Neural cell (in vitro differentiated cells): ENCODE data around the gene PDCD7. TPM values are rescaled to one million over a fixed set of nuclear protein-coding genes. Genes with fewer than 3 reads are reported as not detected.

Experiments used
- H2AFZ ChIP-seq: fragments of 200-600, 300-800 bp; sonication (generic), shearing (Covaris generic); 2 replicates; pipeline ENCODE4 v1.6.0; 2014; ENCODE audit warnings: low read depth, mild to moderate bottlenecking, antibody characterized with exemption, low read length, moderate library complexity
- H3F3A ChIP-seq: fragments of 200-600 bp; shearing (Covaris generic); 2 replicates; pipeline ENCODE4 v1.6.1; 2016; ENCODE audit warnings: mild to moderate bottlenecking, moderate library complexity, mixed read lengths, antibody characterized with exemption, low read length; ENCODE audit not compliant: insufficient read depth, poor library complexity, severe bottlenecking
- H3K27ac ChIP-seq: fragments of 200-600, 300-800 bp; sonication (generic), shearing (Covaris generic); 2 replicates; pipeline ENCODE4 v1.5.1; 2014; ENCODE audit warnings: mild to moderate bottlenecking, low read length, moderate library complexity
- H3K27me3 ChIP-seq: fragments of 300-800, 200-600 bp; sonication (generic), shearing (Covaris generic); 2 replicates; pipeline ENCODE4 v1.6.0; 2014; ENCODE audit warnings: mild to moderate bottlenecking, low read depth, low read length, moderate library complexity; ENCODE audit not compliant: insufficient read depth
- H3K36me3 ChIP-seq: fragments of 300-800, 200-600 bp; sonication (generic), shearing (Covaris generic); 2 replicates; pipeline ENCODE4 v1.5.1; 2014; ENCODE audit warnings: mild to moderate bottlenecking, antibody characterized with exemption, low read length, moderate library complexity; ENCODE audit not compliant: insufficient read depth
- H3K4me2 ChIP-seq: fragments of 300-800, 200-600 bp; sonication (generic), shearing (Covaris generic); 2 replicates; pipeline ENCODE4 v1.6.0; 2014; ENCODE audit warnings: mild to moderate bottlenecking, low read length
- H3K4me3 ChIP-seq: fragments of 300-800, 200-600 bp; sonication (generic), shearing (Covaris generic); 2 replicates; pipeline ENCODE4 v1.5.1; 2014; ENCODE audit warnings: mild to moderate bottlenecking, low read length, moderate library complexity
- H3K79me2 ChIP-seq: fragments of 200-600 bp; shearing (Covaris generic); replicated peaks from 2 replicates; pipeline ENCODE4 v1.6.0; 2014; ENCODE audit warnings: mild to moderate bottlenecking, low read length, moderate library complexity; ENCODE audit not compliant: insufficient read depth
- H3K9ac ChIP-seq: fragments of 300-800, 200-600 bp; sonication (generic), shearing (Covaris generic); 2 replicates; pipeline ENCODE4 v1.6.1; 2016; ENCODE audit warnings: mild to moderate bottlenecking, low read length, mixed read lengths
- H3K9me2 ChIP-seq: fragments of 200-600 bp; shearing (Covaris generic); 2 replicates; pipeline ENCODE4 v1.6.1; 2016; ENCODE audit warnings: mild to moderate bottlenecking, low read length, mixed read lengths; ENCODE audit not compliant: insufficient read depth
- H3K9me3 ChIP-seq: fragments of 200-600, 300-800 bp; sonication (generic), shearing (Covaris generic); 2 replicates; pipeline ENCODE4 v1.6.1; 2016; ENCODE audit warnings: mild to moderate bottlenecking, mixed run types, low read length, moderate library complexity, mixed read lengths
- H4K20me1 ChIP-seq: fragments of 200-600 bp; shearing (Covaris generic); 2 replicates; pipeline ENCODE4 v1.6.1; 2016; ENCODE audit warnings: mild to moderate bottlenecking, mixed run types; ENCODE audit not compliant: insufficient read depth
- CTCF ChIP-seq: fragments of 450-650 bp; IDR thresholded peaks from 2 replicates; pipeline ENCODE4 v1.5.1; 2014; ENCODE audit warnings: antibody characterized with exemption, mild to moderate bottlenecking, moderate library complexity; ENCODE audit not compliant: poor library complexity, severe bottlenecking
- EP300 ChIP-seq: fragments of 450-650 bp; conservative IDR thresholded peaks from 2 replicates; pipeline ENCODE4 v1.6.1; 2014; ENCODE audit warnings: antibody characterized with exemption, mild to moderate bottlenecking, moderate library complexity; ENCODE audit not compliant: poor library complexity, severe bottlenecking
- EZH2 ChIP-seq: fragments of 200-600, 300-800 bp; shearing (Covaris generic), sonication (generic); IDR thresholded peaks from 2 replicates; pipeline ENCODE4 v1.6.1; 2014; ENCODE audit warnings: antibody characterized with exemption, low read length, borderline replicate concordance, mild to moderate bottlenecking; ENCODE audit not compliant: insufficient read depth, poor library complexity, severe bottlenecking
- MXI1 ChIP-seq: fragments of 450-650 bp; conservative IDR thresholded peaks from 2 replicates; pipeline ENCODE4 v1.6.1; 2014; ENCODE audit warnings: antibody characterized with exemption, mild to moderate bottlenecking; ENCODE audit not compliant: poor library complexity, severe bottlenecking
- POLR2AphosphoS5 ChIP-seq: IDR thresholded peaks from 2 replicates; pipeline ENCODE4 v1.6.1; 2012
- RAD21 ChIP-seq: fragments of 450-650 bp; conservative IDR thresholded peaks from 2 replicates; pipeline ENCODE4 v1.6.1; 2014; ENCODE audit warnings: antibody characterized with exemption, mild to moderate bottlenecking, moderate library complexity
- REST ChIP-seq: IDR thresholded peaks from 2 replicates; pipeline ENCODE4 v1.6.1; 2012; ENCODE audit warnings: borderline replicate concordance
- SMC3 ChIP-seq: fragments of 450-650 bp; conservative IDR thresholded peaks from 2 replicates; pipeline ENCODE4 v1.6.1; 2014; ENCODE audit warnings: antibody characterized with exemption, mild to moderate bottlenecking, moderate library complexity; ENCODE audit not compliant: poor library complexity
- TAF1 ChIP-seq: IDR thresholded peaks from 2 replicates; pipeline ENCODE4 v1.6.1; 2012; ENCODE audit warnings: low read depth
- polyA plus RNA-seq: library from polyadenylated mRNA; depleted of rRNA; stranded (reverse); fragments of >200 nt; gene quantifications from 2 replicates; pipeline ENCODE4 v1.2.3, GENCODE V29; 2014

Gene PDCD7
- polyA plus RNA-seq, 1 donor from 2014 or later, result 46.8 TPM

GRCh38 chr15:65102912-65103311, 30.7 kb downstream of the PDCD7 start:
- Histone ChIP-seq H3F3A (no peaks in the 10 kb centered on the region), H3K79me2 (no peaks in the 10 kb centered on the region), H2AFZ (no peak overlapping the region), H3K27ac (no peak overlapping the region), H3K9me2 (no peaks in the 10 kb centered on the region), H3K36me3 (no peaks in the 10 kb centered on the region), H4K20me1 (no peaks in the 10 kb centered on the region), H3K27me3 (peaks cover 14% of the 10 kb centered on the region), H3K4me3 (no peak overlapping the region), H3K4me2 (no peak overlapping the region), H3K9me3 (no peaks in the 10 kb centered on the region), H3K9ac (no peak overlapping the region)
- no peak for TF ChIP-seq EP300
- TF ChIP-seq CTCF, result no peak
- no peak for TF ChIP-seq EZH2
- no peak for TF ChIP-seq SMC3
- TF ChIP-seq TAF1, result no peak
- no peak for TF ChIP-seq RAD21
- no peak for TF ChIP-seq POLR2AphosphoS5
- no peak for TF ChIP-seq MXI1
- no peak for TF ChIP-seq REST

- Histone ChIP-seq H3F3A (no peaks in the 10 kb centered on the region), H3K9me3 (no peaks in the 10 kb centered on the region), H3K4me2 (no peak overlapping the region), H4K20me1 (no peaks in the 10 kb centered on the region), H3K9me2 (no peaks in the 10 kb centered on the region), H2AFZ (no peak overlapping the region), H3K4me3 (no peak overlapping the region), H3K27ac (no peak overlapping the region), H3K79me2 (no peaks in the 10 kb centered on the region), H3K27me3 (peaks cover 14% of the 10 kb centered on the region), H3K36me3 (no peaks in the 10 kb centered on the region), H3K9ac (no peak overlapping the region)
- peak; percentile 8 for TF ChIP-seq CTCF
- no peak for TF ChIP-seq POLR2AphosphoS5
- no peak for TF ChIP-seq TAF1
These were observed 31.5 kb downstream of the PDCD7 start for GRCh38 chr15:65101891-65102708.
